AG04450 (cell line): ENCODE data around the gene OR10V1. TPM values are rescaled to one million over a fixed set of nuclear protein-coding genes. Genes with fewer than 3 reads are reported as not detected.
"Not testable (repeated sequence)": the region's sequence is repeated elsewhere in the genome, so short reads cannot be mapped to it uniquely, and the experiment has no call there.

ENCODE experiments used
- CTCF ChIA-PET: fragments of 300-600, 350-600 bp; formaldehyde crosslinking; extraction: SDS; loops from one replicate; lab custom pipeline; 2022; ENCODE audit warnings: antibody characterized with exemption, inconsistent platforms; lab: Charles Lee
- POLR2A ChIA-PET: fragments of 350-600 bp; formaldehyde crosslinking; extraction: SDS; loops from one replicate; lab custom pipeline; 2021; ENCODE audit warnings: antibody characterized with exemption, inconsistent platforms; lab: Yijun Ruan, JAX
- DNase-seq: peaks from one replicate; pipeline ENCODE4 v3.0.0-alpha.2; 2011; ENCODE audit warnings: low read depth, low spot score
- H3K27ac ChIP-seq: one replicate; pipeline ENCODE4 v1.5.1; 2012; ENCODE audit warnings: low read depth, low read length, control low read depth
- H3K27me3 ChIP-seq: one replicate; pipeline ENCODE4 v1.6.0; 2012; ENCODE audit warnings: low read length; ENCODE audit not compliant: control insufficient read depth, insufficient read depth
- H3K4me3 ChIP-seq: 2 replicates; pipeline ENCODE4 v1.5.1; 2011; ENCODE audit warnings: mild to moderate bottlenecking, low read depth, low read length, control low read depth
- H3K9me3 ChIP-seq: 2 replicates; pipeline ENCODE4 v1.5.1; 2012; ENCODE audit warnings: low read length; ENCODE audit not compliant: control insufficient read depth, insufficient read depth
- CTCF ChIP-seq: IDR thresholded peaks from 2 replicates; pipeline ENCODE4 v1.5.1; 2011; ENCODE audit warnings: low read depth, low read length, control low read depth, inconsistent platforms
- polyA plus RNA-seq: library from polyadenylated mRNA; depleted of rRNA; stranded (reverse); fragments of >200 nt; gene quantifications from 2 replicates; pipeline ENCODE4 v1.2.3, GENCODE V29; 2011

OR10V1 gene
- polyA plus RNA-seq, 1 experiment, result not detected

GRCh38 chr11:59691156-59691555 is 22.5 kb downstream of the OR10V1 start:
- no peak for TF ChIP-seq CTCF
- ChIA-PET CTCF (interaction anchor here (0.7 to 3.0 kb wide), 2 partner anchors 11 to 88 kb away, joined by 6 to 14 read pairs; no protein-coding TSS in a partner anchor), POLR2A (interaction anchor here (0.7 kb wide), 1 partner anchor 1767 kb away, joined by 12 read pairs; no protein-coding TSS in a partner anchor)
- DNase-seq, result no peak
- H3K9me3 ChIP-seq, result no peaks in the 10 kb centered on the region
- no peak overlapping the region for H3K4me3 ChIP-seq
- H3K27me3 ChIP-seq, result no peaks in the 10 kb centered on the region
- H3K27ac ChIP-seq, result no peak overlapping the region

GRCh38 chr11:59689015-59689414 is 24.6 kb downstream of the OR10V1 start:
- TF ChIP-seq CTCF, result no peak
- Histone ChIP-seq H3K4me3 (no peak overlapping the region), H3K27ac (no peak overlapping the region), H3K9me3 (no peaks in the 10 kb centered on the region), H3K27me3 (peaks cover 5% of the 10 kb centered on the region)
- CTCF ChIA-PET, result interaction anchor here (1.0 to 3.0 kb wide), 2 partner anchors 8 to 152 kb away, joined by 9 to 14 read pairs; no protein-coding TSS in a partner anchor
- POLR2A ChIA-PET, result no interaction called here
- DNase-seq, result no peak

GRCh38 chr11:59681260-59681725 is 32.4 kb downstream of the OR10V1 start:
- DNase-seq, H3K4me3 ChIP-seq, H3K27me3 ChIP-seq, POLR2A ChIA-PET, H3K9me3 ChIP-seq, H3K27ac ChIP-seq: not testable (repeated sequence)
- CTCF ChIA-PET, result interaction anchor here (0.6 to 2.5 kb wide), 15 partner anchors 9 to 510 kb away, joined by 3 to 52 read pairs (median 8); partner anchors contain the start of genes DTX4, PATL1 and STX3

- peak; percentile 96 for TF ChIP-seq CTCF
Measured at GRCh38 chr11:59680287-59681154, 33.1 kb downstream of the OR10V1 start.

GRCh38 chr11:59679347-59679746 is 34.3 kb downstream of the OR10V1 start:
- TF ChIP-seq CTCF, result no peak
- DNase-seq, result no peak
- H3K9me3 ChIP-seq, result no peaks in the 10 kb centered on the region
- no peak overlapping the region for H3K4me3 ChIP-seq
- H3K27me3 ChIP-seq, result peaks cover 5% of the 10 kb centered on the region
- CTCF ChIA-PET, result interaction anchor here (1.5 to 2.5 kb wide), 4 partner anchors 10 to 201 kb away, joined by 6 to 52 read pairs (median 14); partner anchors contain the start of genes PATL1 and STX3
- no peak overlapping the region for H3K27ac ChIP-seq
- POLR2A ChIA-PET, result no interaction called here

More at GRCh38 chr11:59680287-59681154, 33.1 kb downstream of the OR10V1 start:
- peak; percentile 61 for DNase-seq
- Histone ChIP-seq H3K27me3 (peaks cover 5% of the 10 kb centered on the region), H3K9me3 (no peaks in the 10 kb centered on the region), H3K4me3 (no peak overlapping the region), H3K27ac (no peak overlapping the region)
- ChIA-PET POLR2A (no interaction called here), CTCF (interaction anchor here (0.6 to 2.5 kb wide), 23 partner anchors 9 to 1144 kb away, joined by 3 to 52 read pairs (median 5); partner anchors contain the start of genes DTX4, PATL1 and STX3)
